Activated CD4-positive, alpha-beta T cell treated with anti-CD3 and anti-CD28 coated beads, Interleukin-2, amount 10 ng/mL, durations not matched to agents 7 days and 5 days (primary cell): ENCODE measurements around the gene CALHM3. TPM values are rescaled to one million over a fixed set of nuclear protein-coding genes. Genes with fewer than 3 reads are reported as not detected.
"Not testable (repeated sequence)": the region's sequence is repeated elsewhere in the genome, so short reads cannot be mapped to it uniquely, and the experiment has no call there.

ENCODE experiments used
- CTCF ChIA-PET: fragments of 350-600 bp; sonication (Branson Sonifier 250); formaldehyde crosslinking; loops from one replicate; lab custom pipeline; 2021; ENCODE audit warnings: antibody characterized with exemption; lab: Charles Lee
- POLR2A ChIA-PET: fragments of 350-600 bp; sonication (Branson Sonifier 250); formaldehyde crosslinking; loops from one replicate; lab custom pipeline; 2021; ENCODE audit warnings: antibody characterized with exemption; lab: Charles Lee
- DNase-seq: peaks from one replicate; pipeline ENCODE4 v3.0.0-alpha.2; 2020
- H3K27ac Mint-ChIP-seq: one replicate; pipeline ENCODE4 v1.8.0; 2021; ENCODE audit warnings: mild to moderate bottlenecking, moderate library complexity, mixed read lengths
- H3K27me3 Mint-ChIP-seq: one replicate; pipeline ENCODE4 v1.8.0; 2021; ENCODE audit warnings: mixed read lengths
- H3K36me3 Mint-ChIP-seq: one replicate; pipeline ENCODE4 v1.8.0; 2021; ENCODE audit warnings: low read depth, mixed read lengths
- H3K4me1 Mint-ChIP-seq: one replicate; pipeline ENCODE4 v1.8.0; 2021; ENCODE audit warnings: mixed read lengths
- H3K4me3 Mint-ChIP-seq: one replicate; pipeline ENCODE4 v1.8.0; 2021; ENCODE audit warnings: mild to moderate bottlenecking, moderate library complexity, mixed read lengths
- H3K9me3 Mint-ChIP-seq: one replicate; pipeline ENCODE4 v1.8.0; 2021; ENCODE audit warnings: mixed read lengths
- total RNA-seq, 2 experiments: library from RNA; stranded (reverse); gene quantifications; one replicate each; pipeline ENCODE4 v1.2.3, GENCODE V29; 2021

The CALHM3 gene
- total RNA-seq, 2 experiments from 2014 or later = 0.17 TPM; not detected in 1

- POLR2A ChIA-PET = interaction anchor here (0.7 kb wide), 1 partner anchor 532 kb away, joined by 5 read pairs; no protein-coding TSS in a partner anchor
- H3K36me3 Mint-ChIP-seq = no peaks in the 10 kb centered on the region
Observed at GRCh38 chr10:103498936-103499638, 20.0 kb upstream of the CALHM3 start.

GRCh38 chr10:103497161-103497915, 18.3 kb upstream of the CALHM3 start:
- Mint-ChIP-seq H3K9me3 (no peaks in the 10 kb centered on the region), H3K27me3 (peaks cover 74% of the 10 kb centered on the region), H3K27ac (no peak overlapping the region), H3K36me3 (no peaks in the 10 kb centered on the region), H3K4me1 (peaks cover 17% of the 10 kb centered on the region), H3K4me3 (no peak overlapping the region)
- CTCF ChIA-PET = interaction anchor here (0.7 to 1.0 kb wide), 2 partner anchors 9 to 23 kb away, joined by 3 read pairs; no protein-coding TSS in a partner anchor
- DNase-seq = no peak
- POLR2A ChIA-PET = no interaction called here

More at GRCh38 chr10:103498936-103499638, 20.0 kb upstream of the CALHM3 start:
- H3K9me3 Mint-ChIP-seq = no peaks in the 10 kb centered on the region
- CTCF ChIA-PET = interaction anchor here (0.6 to 3.1 kb wide), 5 partner anchors 8 to 206 kb away, joined by 3 to 8 read pairs (median 3); no protein-coding TSS in a partner anchor
- no peak for DNase-seq
- H3K4me1 Mint-ChIP-seq = peaks cover 16% of the 10 kb centered on the region
- no peak overlapping the region for H3K27ac Mint-ChIP-seq
- H3K27me3 Mint-ChIP-seq = peaks cover 72% of the 10 kb centered on the region
- H3K4me3 Mint-ChIP-seq = no peak overlapping the region

- ChIA-PET CTCF (interaction anchor here (1.5 to 1.6 kb wide), 2 partner anchors 9 to 15 kb away, joined by 5 to 6 read pairs; no protein-coding TSS in a partner anchor), POLR2A (no interaction called here)
- Mint-ChIP-seq H3K4me1 (peaks cover 19% of the 10 kb centered on the region), H3K4me3 (no peak overlapping the region), H3K27me3 (peaks cover 70% of the 10 kb centered on the region), H3K27ac (no peak overlapping the region), H3K9me3 (no peaks in the 10 kb centered on the region), H3K36me3 (no peaks in the 10 kb centered on the region)
- no peak for DNase-seq
Observed at GRCh38 chr10:103495321-103495720, 16.3 kb upstream of the CALHM3 start.

- Mint-ChIP-seq H3K4me3 (peak overlapping the region; percentile 47), H3K4me1 (peaks cover 23% of the 10 kb centered on the region), H3K27ac (no peak overlapping the region), H3K9me3 (no peaks in the 10 kb centered on the region), H3K36me3 (no peaks in the 10 kb centered on the region), H3K27me3 (peaks cover 65% of the 10 kb centered on the region)
- ChIA-PET CTCF (interaction anchor here (0.9 to 2.5 kb wide), 3 partner anchors 7 to 69 kb away, joined by 3 to 11 read pairs (median 5); no protein-coding TSS in a partner anchor), POLR2A (no interaction called here)
- peak; percentile 40 for DNase-seq
Observed at GRCh38 chr10:103493916-103494877, 15.2 kb upstream of the CALHM3 start.

- H3K27ac Mint-ChIP-seq = no peak within 1 kb of the TSS
- CTCF ChIA-PET = interaction anchor here (0.7 to 2.5 kb wide), 7 partner anchors 8 to 203 kb away, joined by 3 to 11 read pairs (median 3); no protein-coding TSS in a partner anchor
- H3K9me3 Mint-ChIP-seq = no peaks in the 10 kb centered on the region
- H3K27me3 Mint-ChIP-seq = peaks cover 58% of the 10 kb centered on the region
- peak; percentile 35 for DNase-seq
- peak within 1 kb of the TSS; percentile 70 for H3K4me3 Mint-ChIP-seq
- H3K36me3 Mint-ChIP-seq = no peaks in the 10 kb centered on the region
- H3K4me1 Mint-ChIP-seq = peaks cover 23% of the 10 kb centered on the region
- POLR2A ChIA-PET = no interaction called here
Observed at GRCh38 chr10:103493362-103493915, 14.4 kb upstream of the CALHM3 start, which contains the start of gene NEURL1. TSS of gene NEURL1 (plus strand) at chr10:103493705. CDS start at chr10:103494388, 683 bp downstream.

GRCh38 chr10:103492655-103493261, 13.7 kb upstream of the CALHM3 start:
- Mint-ChIP-seq H3K4me3 (peak overlapping the region; percentile 70), H3K4me1 (peaks cover 23% of the 10 kb centered on the region), H3K27ac (no peak overlapping the region), H3K27me3 (peaks cover 57% of the 10 kb centered on the region), H3K9me3 (no peaks in the 10 kb centered on the region), H3K36me3 (no peaks in the 10 kb centered on the region)
- DNase-seq = no peak
- ChIA-PET POLR2A (no interaction called here), CTCF (interaction anchor here (0.7 to 2.5 kb wide), 8 partner anchors 8 to 204 kb away, joined by 3 to 11 read pairs (median 3); no protein-coding TSS in a partner anchor)

GRCh38 chr10:103491729-103492364, 12.8 kb upstream of the CALHM3 start:
- DNase-seq = no peak
- H3K27me3 Mint-ChIP-seq = peaks cover 49% of the 10 kb centered on the region
- no peak overlapping the region for H3K4me3 Mint-ChIP-seq
- H3K9me3 Mint-ChIP-seq = no peaks in the 10 kb centered on the region
- H3K27ac Mint-ChIP-seq = no peak overlapping the region
- H3K4me1 Mint-ChIP-seq = peaks cover 23% of the 10 kb centered on the region
- no peaks in the 10 kb centered on the region for H3K36me3 Mint-ChIP-seq
- CTCF ChIA-PET = interaction anchor here (0.9 to 2.7 kb wide), 8 partner anchors 8 to 78 kb away, joined by 3 to 16 read pairs (median 4); no protein-coding TSS in a partner anchor
- POLR2A ChIA-PET = interaction anchor here (0.5 kb wide), 1 partner anchor 1097 kb away, joined by 5 read pairs; no protein-coding TSS in a partner anchor

- Mint-ChIP-seq H3K4me1 (peaks cover 23% of the 10 kb centered on the region), H3K4me3 (no peak overlapping the region), H3K27me3 (peaks cover 46% of the 10 kb centered on the region), H3K9me3 (no peaks in the 10 kb centered on the region), H3K36me3 (no peaks in the 10 kb centered on the region), H3K27ac (no peak overlapping the region)
- CTCF ChIA-PET = interaction anchor here (0.6 to 2.7 kb wide), 12 partner anchors 9 to 570 kb away, joined by 3 to 16 read pairs (median 3); partner anchors contain the start of gene TAF5
- POLR2A ChIA-PET = interaction anchor here (0.6 kb wide), 1 partner anchor 94 kb away, joined by 3 read pairs; no protein-coding TSS in a partner anchor
- no peak for DNase-seq
Observed at GRCh38 chr10:103490986-103491314, 11.9 kb upstream of the CALHM3 start.

- DNase-seq = no peak
- H3K27me3 Mint-ChIP-seq = peaks cover 19% of the 10 kb centered on the region
- H3K4me1 Mint-ChIP-seq = peaks cover 18% of the 10 kb centered on the region
- H3K9me3 Mint-ChIP-seq = no peaks in the 10 kb centered on the region
- H3K36me3 Mint-ChIP-seq = no peaks in the 10 kb centered on the region
- no peak overlapping the region for H3K4me3 Mint-ChIP-seq
- no peak overlapping the region for H3K27ac Mint-ChIP-seq
- POLR2A ChIA-PET = no interaction called here
- CTCF ChIA-PET = no interaction called here
Observed at GRCh38 chr10:103487410-103487708, 8.3 kb upstream of the CALHM3 start.

- POLR2A ChIA-PET = not testable (repeated sequence)
- Mint-ChIP-seq H3K4me1 (peaks cover 23% of the 10 kb centered on the region), H3K27me3 (peaks cover 13% of the 10 kb centered on the region)
Observed at GRCh38 chr10:103486635-103487409, 7.8 kb upstream of the CALHM3 start.

More at GRCh38 chr10:103486635-103487409, 7.8 kb upstream of the CALHM3 start:
- H3K4me3 Mint-ChIP-seq, H3K9me3 Mint-ChIP-seq, DNase-seq, H3K36me3 Mint-ChIP-seq, H3K27ac Mint-ChIP-seq: not testable (repeated sequence)
- CTCF ChIA-PET = interaction anchor here (1.4 to 4.5 kb wide), 7 partner anchors 9 to 70 kb away, joined by 6 to 40 read pairs (median 7); partner anchors contain the start of gene CALHM2
